IMR-90 (cell line): ENCODE data around the gene OCIAD1. TPM values are rescaled to one million over a fixed set of nuclear protein-coding genes. Genes with fewer than 3 reads are reported as not detected.

Experiments
- ATAC-seq: fragments of 200-7000 bp; cut with Tn5 transposase; 2 replicates; pipeline ENCODE4 v1.9.1; 2020; ENCODE audit warnings: low read depth, mild to moderate bottlenecking, moderate library complexity
- BruUV-seq: library from RNA; stranded (reverse); fragments of 400-500 nt; replicated peaks from 2 replicates; lab custom pipeline; 2021; lab: Mats Ljungman, UMichigan
- CTCF ChIA-PET: fragments of 300-600 bp; formaldehyde crosslinking; extraction: SDS; loops from one replicate; lab custom pipeline; 2021; ENCODE audit warnings: antibody characterized with exemption; lab: Yijun Ruan, JAX
- POLR2A ChIA-PET: fragments of 300-600 bp; sonication (Branson Sonifier 250); formaldehyde crosslinking; loops from one replicate; lab custom pipeline; 2022; ENCODE audit warnings: antibody characterized with exemption; ENCODE audit not compliant: unreplicated experiment; lab: Charles Lee
- DNase-seq: peaks from one replicate; pipeline ENCODE4 v3.0.0; 2013
- H2AFZ ChIP-seq: replicated peaks from 2 replicates; pipeline ENCODE3; 2013; ENCODE audit warnings: low read length, mild to moderate bottlenecking; ENCODE audit not compliant: poor library complexity
- H2AK5ac ChIP-seq: 2 replicates; pipeline ENCODE4 v1.6.1; 2013; ENCODE audit warnings: low read depth, low read length, inconsistent platforms
- H2AK9ac ChIP-seq: replicated peaks from 2 replicates; pipeline ENCODE3; 2013; ENCODE audit warnings: mild to moderate bottlenecking, low read depth, low read length, moderate library complexity; ENCODE audit not compliant: poor library complexity
- H2BK120ac ChIP-seq: 2 replicates; pipeline ENCODE4 v1.6.1; 2013; ENCODE audit warnings: low read depth, low read length, inconsistent platforms
- H2BK15ac ChIP-seq: 3 replicates; pipeline ENCODE4 v1.6.1; 2013; ENCODE audit warnings: low read depth, low read length, inconsistent platforms
- H2BK20ac ChIP-seq: 2 replicates; pipeline ENCODE4 v1.6.1; 2013; ENCODE audit warnings: low read depth, mild to moderate bottlenecking, inconsistent platforms, low read length, moderate library complexity
- H2BK5ac ChIP-seq: 2 replicates; pipeline ENCODE4 v1.6.1; 2013; ENCODE audit warnings: mild to moderate bottlenecking, low read depth, low read length, inconsistent platforms; ENCODE audit not compliant: poor library complexity, severe bottlenecking
- H3K14ac ChIP-seq: replicated peaks from 2 replicates; pipeline ENCODE4 v1.6.1; 2013; ENCODE audit warnings: low read depth, low read length, inconsistent platforms
- H3K18ac ChIP-seq: 2 replicates; pipeline ENCODE4 v1.6.1; 2013; ENCODE audit warnings: low read depth, low read length, control low read depth
- H3K23ac ChIP-seq: 2 replicates; pipeline ENCODE4 v1.6.1; 2013; ENCODE audit warnings: low read depth, low read length, inconsistent platforms
- H3K27ac ChIP-seq: 2 replicates; pipeline ENCODE4 v1.5.1; 2013; ENCODE audit warnings: mild to moderate bottlenecking, control low read depth, low read length; ENCODE audit not compliant: insufficient read depth
- H3K27me3 ChIP-seq: 2 replicates; pipeline ENCODE4 v1.6.1; 2013; ENCODE audit warnings: low read length; ENCODE audit not compliant: control insufficient read depth, insufficient read depth
- H3K36me3 ChIP-seq: 2 replicates; pipeline ENCODE4 v1.6.1; 2013; ENCODE audit warnings: low read length, mixed read lengths; ENCODE audit not compliant: control insufficient read depth, insufficient read depth
- H3K4ac ChIP-seq: 2 replicates; pipeline ENCODE4 v1.6.1; 2013; ENCODE audit warnings: low read depth, low read length, inconsistent platforms
- H3K4me1 ChIP-seq: 2 replicates; pipeline ENCODE4 v1.6.1; 2013; ENCODE audit warnings: low read length, mixed read lengths; ENCODE audit not compliant: control insufficient read depth, insufficient read depth
- H3K4me2 ChIP-seq: 2 replicates; pipeline ENCODE4 v1.6.1; 2013; ENCODE audit warnings: low read depth, mild to moderate bottlenecking, control low read depth, low read length, moderate library complexity
- H3K4me3 ChIP-seq: 2 replicates; pipeline ENCODE4 v1.5.1; 2013; ENCODE audit warnings: low read depth, mild to moderate bottlenecking, control low read depth, low read length, moderate library complexity; ENCODE audit not compliant: insufficient read depth
- H3K56ac ChIP-seq: 2 replicates; pipeline ENCODE4 v1.6.1; 2013; ENCODE audit warnings: low read length, inconsistent platforms; ENCODE audit not compliant: insufficient read depth; ENCODE audit errors: extremely low read depth
- H3K79me1 ChIP-seq, 2 experiments: 2 replicates each; pipeline ENCODE4 v1.6.1; 2013; ENCODE audit warnings: low read length in 2 of 2, inconsistent platforms in 1 of 2, low read depth in 1 of 2
- H3K9ac ChIP-seq: 2 replicates; pipeline ENCODE4 v1.6.1; 2013; ENCODE audit warnings: low read depth, low read length, control low read depth
- H3K9me1 ChIP-seq: 2 replicates; pipeline ENCODE4 v1.6.1; 2013; ENCODE audit warnings: low read length, inconsistent platforms; ENCODE audit not compliant: insufficient read depth
- H3K9me3 ChIP-seq: 2 replicates; pipeline ENCODE4 v1.6.1; 2013; ENCODE audit warnings: low read length; ENCODE audit not compliant: control insufficient read depth, insufficient read depth
- H4K20me1 ChIP-seq: 2 replicates; pipeline ENCODE4 v1.6.1; 2013; ENCODE audit warnings: low read length, inconsistent platforms; ENCODE audit not compliant: insufficient read depth
- H4K5ac ChIP-seq: 2 replicates; pipeline ENCODE4 v1.6.1; 2013; ENCODE audit warnings: mild to moderate bottlenecking, low read depth, low read length, control low read depth
- H4K8ac ChIP-seq, 2 experiments: 2 replicates each; pipeline ENCODE4 v1.6.1; 2013; ENCODE audit warnings: low read depth in 2 of 2, low read length in 2 of 2, control low read depth in 1 of 2, inconsistent platforms in 1 of 2
- H4K91ac ChIP-seq: 2 replicates; pipeline ENCODE4 v1.6.1; 2013; ENCODE audit warnings: low read depth, low read length, inconsistent platforms; ENCODE audit not compliant: insufficient read depth
- CEBPB ChIP-seq: IDR thresholded peaks from 2 replicates; pipeline ENCODE4 v1.6.1; 2012; ENCODE audit warnings: low read depth, low read length, improper control_type of control experiment
- MAFK ChIP-seq: IDR thresholded peaks from 2 replicates; pipeline ENCODE4 v1.6.1; 2012; ENCODE audit warnings: low read depth, low read length, improper control_type of control experiment
- MAZ ChIP-seq: IDR thresholded peaks from 2 replicates; pipeline ENCODE4 v1.6.1; 2012; ENCODE audit warnings: low read depth, mild to moderate bottlenecking, low read length, improper control_type of control experiment, moderate library complexity, borderline replicate concordance
- MXI1 ChIP-seq: IDR thresholded peaks from 2 replicates; pipeline ENCODE4 v1.6.1; 2012; ENCODE audit warnings: low read depth, mild to moderate bottlenecking, low read length, moderate library complexity, borderline replicate concordance
- NFE2L2 ChIP-seq: fragments of 150-350 bp; IDR thresholded peaks from 2 replicates; pipeline ENCODE4 v1.6.1; 2016; ENCODE audit warnings: low read depth, mild to moderate bottlenecking, low read length
- RAD21 ChIP-seq: IDR thresholded peaks from 2 replicates; pipeline ENCODE4 v1.6.1; 2012; ENCODE audit warnings: low read length, improper control_type of control experiment
- RFX5 ChIP-seq: IDR thresholded peaks from 2 replicates; pipeline ENCODE4 v1.8.0; 2012; ENCODE audit warnings: low read depth, mild to moderate bottlenecking, low read length, moderate library complexity
- SMC3 ChIP-seq: fragments of 150-350 bp; IDR thresholded peaks from 2 replicates; pipeline ENCODE4 v1.6.1; 2016; ENCODE audit warnings: low read depth, mild to moderate bottlenecking, antibody characterized with exemption, low read length, moderate library complexity
- WGBS, 2 experiments: methylation state at CpG; one replicate each; pipeline versions ENCODE4 v1.1.5 to v1.1.7; 2013; ENCODE audit warnings: missing lambda C conversion rate in 2 of 2; ENCODE audit not compliant: insufficient read length in 1 of 2; ENCODE audit errors: extremely low coverage in 2 of 2; 5-methylcytosine and 5-hydroxymethylcytosine counted together
- dilution Hi-C: fragments of 300-500 bp; cut with HindIII; formaldehyde crosslinking; loops from one replicate; pipeline ENCODE4 v1.14.3; 2018; ENCODE audit warnings: low sequenced_read_pairs; ENCODE audit not compliant: unreplicated experiment
- in situ Hi-C: fragments of 300-500 bp; cut with MboI; formaldehyde crosslinking; loops from 3 replicates; pipeline ENCODE4 v1.14.3; 2019; ENCODE audit warnings: low sequenced_read_pairs, inconsistent platforms, mixed read lengths
- intact Hi-C: fragments of 100-400 bp; cut with micrococcal nuclease; formaldehyde crosslinking; loops from 2 replicates; pipeline ENCODE4 v1.10.0; 2022
- polyA plus RNA-seq, 3 experiments: library from polyadenylated mRNA; depleted of rRNA; stranded (reverse); fragments of >200 nt; gene quantifications; 2 replicates each; pipeline ENCODE4 v1.2.3, GENCODE V29; 2012; ENCODE audit warnings: low replicate concordance in 1 of 3
- total RNA-seq: library from RNA; depleted of rRNA; stranded (reverse); fragments of >200 nt; gene quantifications from 2 replicates; pipeline ENCODE4 v1.2.3, GENCODE V29; 2012
- TF ChIP-seq, protein P1 (sequence below): fragments of 150-350 bp; IDR thresholded peaks from 2 replicates; pipeline ENCODE4 v1.6.1; 2016; ENCODE audit warnings: low read depth, mild to moderate bottlenecking, low read length, moderate library complexity, borderline replicate concordance

OCIAD1 gene
- total and polyA plus RNA-seq, 2 of the 4 experiments (the other 2 are of a cell fraction) = 86.9 to 112 TPM

DNA sequence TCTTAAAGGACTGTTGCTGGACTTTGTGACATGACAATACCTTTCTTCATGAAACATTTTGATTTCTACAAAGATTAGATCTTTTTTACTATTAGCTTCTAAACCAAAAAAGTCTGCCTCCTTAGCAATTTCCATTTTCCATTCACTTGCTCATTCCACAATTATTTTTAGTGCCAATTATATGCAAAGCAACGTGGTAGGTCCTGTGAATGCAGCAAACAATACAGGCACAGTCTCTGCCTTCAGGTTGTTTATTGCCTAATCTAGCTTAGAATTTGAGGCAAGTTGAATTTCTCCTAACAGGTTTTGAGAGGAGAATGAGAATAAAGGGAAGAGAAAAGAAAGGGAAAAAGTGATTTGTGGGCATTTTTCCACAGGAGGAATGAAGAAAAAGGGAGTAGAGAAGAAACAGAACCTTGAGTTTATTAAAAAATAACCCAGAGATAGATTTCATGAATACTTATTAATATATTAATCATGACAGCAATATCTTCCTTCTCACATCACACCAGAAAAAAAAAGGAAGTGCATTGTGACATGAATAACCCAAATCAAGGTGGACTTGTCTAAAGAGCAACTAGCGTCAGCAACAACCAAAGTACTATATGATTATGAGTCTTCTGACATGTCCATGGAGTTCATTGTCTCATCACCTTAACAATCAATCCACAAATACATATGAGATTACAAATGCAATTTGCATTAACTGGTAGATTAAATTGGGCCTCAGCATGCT, 34.5 kb upstream of the OCIAD1 start:
- ATAC-seq = no peak

More for the DNA sequence above, 34.5 kb upstream of the OCIAD1 start:
- no peak overlapping the region for H2AFZ ChIP-seq
- intact Hi-C loops (no loop called here), in situ Hi-C loops (no loop called here), dilution Hi-C loops (no loop called here)
- H2BK15ac ChIP-seq = no peak overlapping the region
- H3K9me1 ChIP-seq = peaks cover 2% of the 10 kb centered on the region; the same call in 1 of the 2 replicates
- no peak overlapping the region for H2BK5ac ChIP-seq
- H3K9me3 ChIP-seq = no peaks in the 10 kb centered on the region
- no peak overlapping the region for H3K4me3 ChIP-seq
- no peak overlapping the region for H2BK120ac ChIP-seq
- no peak overlapping the region for H2AK5ac ChIP-seq
- H3K36me3 ChIP-seq = no peaks in the 10 kb centered on the region
- WGBS, 2 experiments = no CpG with 5 or more reads among the region's 2 CpGs
- TF ChIP-seq SMC3 (no peak), RAD21 (no peak), RFX5 (no peak), NFE2L2 (no peak), MAZ (no peak), CEBPB (no peak), MXI1 (no peak), MAFK (no peak)
- TF ChIP-seq, protein P1, sequence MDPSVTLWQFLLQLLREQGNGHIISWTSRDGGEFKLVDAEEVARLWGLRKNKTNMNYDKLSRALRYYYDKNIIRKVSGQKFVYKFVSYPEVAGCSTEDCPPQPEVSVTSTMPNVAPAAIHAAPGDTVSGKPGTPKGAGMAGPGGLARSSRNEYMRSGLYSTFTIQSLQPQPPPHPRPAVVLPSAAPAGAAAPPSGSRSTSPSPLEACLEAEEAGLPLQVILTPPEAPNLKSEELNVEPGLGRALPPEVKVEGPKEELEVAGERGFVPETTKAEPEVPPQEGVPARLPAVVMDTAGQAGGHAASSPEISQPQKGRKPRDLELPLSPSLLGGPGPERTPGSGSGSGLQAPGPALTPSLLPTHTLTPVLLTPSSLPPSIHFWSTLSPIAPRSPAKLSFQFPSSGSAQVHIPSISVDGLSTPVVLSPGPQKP = no peak
- H3K14ac ChIP-seq = no peak overlapping the region
- H3K4ac ChIP-seq = no peak overlapping the region
- H2BK20ac ChIP-seq = no peak overlapping the region
- H3K18ac ChIP-seq = no peak overlapping the region
- H3K27me3 ChIP-seq = no peaks in the 10 kb centered on the region
- no peak overlapping the region for H3K4me2 ChIP-seq
- H4K5ac ChIP-seq = no peak overlapping the region
- H3K4me1 ChIP-seq = no peaks in the 10 kb centered on the region
- H4K20me1 ChIP-seq = no peaks in the 10 kb centered on the region
- H4K8ac ChIP-seq = no peak overlapping the region
- no TSS peak for BruUV-seq
- no peak overlapping the region for H3K56ac ChIP-seq
- no peaks in the 10 kb centered on the region for H3K79me1 ChIP-seq
- H3K23ac ChIP-seq = no peak overlapping the region
- CTCF ChIA-PET = no interaction called here
- H4K91ac ChIP-seq = no peak overlapping the region
- H3K9ac ChIP-seq = no peak overlapping the region
- no peak for DNase-seq
- no peak overlapping the region for H2AK9ac ChIP-seq
- H3K27ac ChIP-seq = no peak overlapping the region
- POLR2A ChIA-PET = no interaction called here
